NK-92 (cell line): ENCODE measurements around the gene AKT2.

Source experiments
- DNase-seq: peaks from one replicate; lab custom pipeline; 2025; ENCODE audit not compliant: unreplicated experiment; lab: John Stamatoyannopoulos, UW

The AKT2 gene

GRCh38 chr19:40302224-40303011 is 17.3 kb upstream of the AKT2 start:
- no peak for DNase-seq

- no peak for DNase-seq
Measured at GRCh38 chr19:40300668-40301067, 15.5 kb upstream of the AKT2 start.

GRCh38 chr19:40298026-40298425 is 12.9 kb upstream of the AKT2 start:
- DNase-seq: no peak

GRCh38 chr19:40294560-40294959 is 9.4 kb upstream of the AKT2 start:
- no peak for DNase-seq

GRCh38 chr19:40286971-40287421 is 1.9 kb upstream of the AKT2 start:
- no peak for DNase-seq

GRCh38 chr19:40286235-40286970 is 1.3 kb upstream of the AKT2 start:
- DNase-seq: no peak

GRCh38 chr19:40285353-40286234 is 449 bp upstream of the AKT2 start:
- peak; percentile 86 for DNase-seq

GRCh38 chr19:40284251-40284500 is 969 bp downstream of the AKT2 start:
- DNase-seq: no peak

- DNase-seq: no peak
Measured at GRCh38 chr19:40283414-40284250, 1.5 kb downstream of the AKT2 start.

GRCh38 chr19:40282920-40283319 is 2.2 kb downstream of the AKT2 start:
- DNase-seq: no peak

GRCh38 chr19:40282209-40282580 is 3.0 kb downstream of the AKT2 start:
- no peak for DNase-seq

GRCh38 chr19:40281381-40282208 is 3.5 kb downstream of the AKT2 start:
- DNase-seq: no peak

GRCh38 chr19:40280608-40281221 is 4.4 kb downstream of the AKT2 start:
- DNase-seq: no peak

- DNase-seq: no peak
Measured at GRCh38 chr19:40279761-40280607, 5.2 kb downstream of the AKT2 start.

GRCh38 chr19:40279120-40279551 is 6.0 kb downstream of the AKT2 start:
- DNase-seq: no peak

- no peak for DNase-seq
Measured at GRCh38 chr19:40278361-40279035, 6.6 kb downstream of the AKT2 start.

GRCh38 chr19:40277356-40278059 is 7.6 kb downstream of the AKT2 start:
- no peak for DNase-seq
